Stimulated activated CD4-positive, alpha-beta T cell treated with anti-CD3 and anti-CD28 coated beads, TNF-alpha, amount 100 ng/mL, for 48 hours (primary cell): Measurements from ENCODE around the gene MYO18B.

Experiments used
- DNase-seq, 3 donors: peaks; one replicate each; pipeline ENCODE4 v3.0.0-alpha.2; 2020; ENCODE audit warnings: low read depth in 3 of 3

The MYO18B gene

DNA sequence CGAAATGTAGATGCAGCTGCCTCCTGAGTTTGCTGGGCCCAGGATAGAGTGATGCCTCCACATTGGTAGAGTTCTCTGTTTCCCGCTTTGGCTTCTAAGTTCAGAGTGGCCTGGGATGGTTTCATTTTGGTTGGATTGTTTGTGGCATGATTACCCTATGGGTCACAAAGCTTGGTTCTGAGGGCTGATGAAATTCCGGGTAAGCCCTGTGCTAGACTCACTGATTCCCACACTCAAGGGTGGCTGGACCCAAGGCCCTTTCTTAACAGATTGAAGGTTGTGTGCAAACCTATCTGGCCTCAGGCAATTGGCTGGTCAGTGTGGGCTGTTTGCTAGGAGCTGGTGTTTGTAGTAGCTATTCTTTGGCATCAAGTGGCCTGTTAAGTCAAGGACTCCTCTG, 158.4 kb downstream of the MYO18B start:
- no peak for DNase-seq

DNA sequence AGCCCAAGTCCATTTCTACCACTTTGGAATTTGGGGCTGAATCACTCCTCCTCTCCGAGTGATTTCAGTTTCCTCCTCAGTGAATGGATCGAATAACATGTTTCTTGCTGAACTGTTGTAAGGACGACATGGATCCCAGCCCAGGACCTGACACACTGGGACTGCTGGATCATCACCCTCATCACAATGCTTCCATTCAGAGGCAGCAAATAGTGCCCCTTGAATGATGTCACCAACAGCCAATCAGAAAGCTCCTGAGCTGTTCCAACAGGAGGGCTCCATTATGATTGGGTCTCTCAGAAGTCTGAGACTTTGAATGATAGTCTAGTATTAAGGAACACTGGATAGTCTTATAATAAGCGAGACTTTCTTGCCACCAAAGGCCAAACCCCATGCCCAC, 158.9 kb downstream of the MYO18B start:
- no peak for DNase-seq

DNA sequence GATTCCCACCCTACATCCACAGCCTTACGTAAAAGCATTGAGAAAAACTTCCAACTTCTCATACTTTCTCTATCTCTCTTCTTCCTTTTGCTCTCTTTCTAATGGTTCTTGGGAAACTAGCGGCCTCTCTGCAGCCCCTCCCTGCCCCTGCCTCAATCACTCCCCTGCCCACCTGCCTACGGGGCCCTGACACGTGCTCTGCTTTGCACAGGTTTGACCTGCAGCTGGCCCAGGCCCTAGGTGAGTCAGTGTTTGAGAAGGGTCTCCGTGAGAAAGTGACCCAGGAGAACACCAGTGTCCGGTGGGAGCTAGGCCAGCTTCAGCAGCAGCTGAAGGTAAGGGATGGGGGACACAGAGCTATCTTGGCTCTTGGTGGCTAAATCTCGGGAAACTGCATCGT, 160.4 kb downstream of the MYO18B start:
- DNase-seq, result no peak

DNA sequence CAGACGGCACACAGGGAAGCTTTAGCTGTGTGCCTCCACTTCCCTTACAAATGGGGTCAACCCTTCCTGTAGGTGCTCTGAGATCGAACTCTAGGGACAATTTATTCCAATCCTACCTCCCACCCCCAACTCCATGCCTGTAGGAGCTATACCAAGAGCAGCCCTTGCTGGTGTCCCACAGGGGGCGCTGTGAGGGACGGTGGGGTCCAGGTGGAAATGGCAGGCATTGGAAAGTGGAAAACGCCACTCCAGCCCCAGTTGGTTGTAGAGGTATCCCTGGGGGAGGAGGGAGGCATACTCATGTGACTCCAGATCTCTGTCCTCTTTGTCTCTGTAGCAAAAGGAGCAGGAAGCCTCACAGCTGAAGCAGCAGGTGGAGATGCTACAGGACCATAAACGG, 161.3 kb downstream of the MYO18B start:
- DNase-seq, result no peak

DNA sequence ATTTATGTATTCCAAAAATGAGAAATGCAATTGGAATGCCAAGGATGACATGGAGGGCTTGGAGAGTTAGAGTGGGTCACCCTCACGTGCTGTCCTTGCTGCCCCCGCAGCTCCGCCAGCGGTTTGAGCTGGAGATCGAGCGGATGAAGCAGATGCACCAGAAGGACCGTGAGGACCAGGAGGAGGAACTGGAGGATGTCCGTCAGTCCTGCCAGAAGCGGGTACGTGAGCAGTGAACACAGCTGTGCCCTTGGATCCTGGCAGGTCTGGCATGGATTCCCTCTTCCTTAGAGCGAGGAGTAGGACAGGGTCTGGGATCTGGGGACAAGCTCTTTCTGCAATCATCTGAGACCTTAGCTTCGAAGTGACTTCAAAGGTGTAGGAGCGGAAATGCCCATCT, 166.2 kb downstream of the MYO18B start:
- no peak for DNase-seq

DNA sequence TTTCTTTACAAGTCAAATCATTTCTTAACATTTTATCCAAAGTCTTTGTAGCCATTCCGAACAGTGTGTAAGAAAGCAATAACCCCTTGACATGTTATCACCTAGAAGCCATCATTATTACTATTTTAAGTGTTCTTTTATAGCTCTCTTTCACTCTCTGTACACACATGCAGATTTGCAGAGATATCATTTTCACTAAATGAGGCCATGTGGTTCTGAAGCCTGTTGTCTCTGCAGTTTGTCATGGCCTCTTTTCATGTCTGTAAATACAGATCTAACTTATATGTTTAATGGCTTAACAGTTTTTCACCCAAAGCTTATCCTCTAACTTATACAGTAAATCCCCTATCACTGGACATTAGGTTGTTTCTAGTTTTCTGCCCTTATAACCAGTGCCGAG, 166.8 kb downstream of the MYO18B start:
- no peak for DNase-seq

DNA sequence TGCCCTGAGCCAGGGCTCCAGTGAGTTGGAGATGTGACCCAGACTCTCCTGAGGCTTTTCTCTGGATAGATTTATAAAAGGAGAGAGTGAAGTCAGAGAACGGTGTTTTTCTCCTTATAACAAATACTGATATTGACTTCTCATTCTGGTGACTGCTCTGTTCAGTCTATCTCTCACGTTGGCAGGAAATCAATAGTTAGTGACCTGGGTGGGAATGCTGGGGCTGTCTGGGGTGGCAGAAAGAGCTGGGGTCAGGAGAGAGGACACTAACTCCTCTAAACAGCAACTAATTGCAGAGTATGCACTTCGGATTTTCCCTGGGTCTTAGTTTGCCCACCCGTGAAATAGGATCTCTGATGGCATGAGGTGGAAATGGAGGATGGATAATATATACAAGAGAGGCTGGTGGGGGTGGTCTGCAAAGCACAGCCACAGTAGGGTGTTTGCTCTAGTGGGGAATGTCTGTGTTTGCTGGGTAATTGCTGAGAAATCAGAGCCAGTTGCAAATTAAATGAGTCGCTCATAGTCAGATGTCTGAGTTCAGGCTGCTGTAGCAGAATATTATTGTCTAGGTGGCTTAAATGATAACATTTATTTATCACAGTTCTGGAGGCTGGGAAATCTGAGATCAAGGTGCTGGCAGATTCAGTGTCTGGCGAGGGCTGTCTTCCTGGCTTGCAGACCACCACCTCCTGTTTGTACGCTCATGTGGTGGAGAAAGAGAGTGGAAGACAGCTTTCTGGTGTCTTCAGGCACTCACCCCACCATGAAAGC, 167.8 kb downstream of the MYO18B start:
- DNase-seq, result no peak

DNA sequence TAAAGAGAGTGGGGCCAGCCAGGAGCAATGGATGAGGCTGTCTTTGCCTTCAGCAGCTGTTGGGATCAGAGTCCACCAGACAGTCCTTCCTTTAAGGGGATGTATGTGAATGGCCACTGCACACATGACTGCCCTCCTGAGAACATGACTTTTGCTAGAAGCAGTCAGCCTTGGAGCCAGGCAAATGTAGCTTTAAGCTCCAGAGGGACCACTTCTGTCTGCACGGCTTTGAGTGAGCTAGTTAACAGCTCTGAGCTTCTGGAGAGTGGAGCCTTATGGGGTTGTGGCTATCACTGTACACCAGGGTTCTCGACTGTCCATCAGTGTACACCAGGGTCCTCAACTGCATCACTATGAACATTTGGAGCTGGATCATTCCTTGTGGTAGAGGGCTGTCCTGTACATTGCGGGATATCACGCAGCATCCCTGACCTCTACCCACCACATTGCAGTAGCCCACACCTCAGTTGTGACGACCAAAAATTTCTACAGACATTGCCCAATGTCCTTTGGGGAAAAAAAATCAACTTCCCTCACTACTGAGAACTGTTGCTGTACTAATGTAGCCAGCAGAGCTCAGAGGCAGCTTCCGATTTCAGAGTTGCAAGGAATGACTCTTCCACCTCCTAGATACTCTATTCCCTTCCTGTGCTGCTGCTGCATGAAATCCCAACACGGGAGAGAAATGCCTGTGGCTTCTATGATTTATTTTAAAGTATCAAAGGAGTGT, 169.4 kb downstream of the MYO18B start:
- DNase-seq, result no peak

DNA sequence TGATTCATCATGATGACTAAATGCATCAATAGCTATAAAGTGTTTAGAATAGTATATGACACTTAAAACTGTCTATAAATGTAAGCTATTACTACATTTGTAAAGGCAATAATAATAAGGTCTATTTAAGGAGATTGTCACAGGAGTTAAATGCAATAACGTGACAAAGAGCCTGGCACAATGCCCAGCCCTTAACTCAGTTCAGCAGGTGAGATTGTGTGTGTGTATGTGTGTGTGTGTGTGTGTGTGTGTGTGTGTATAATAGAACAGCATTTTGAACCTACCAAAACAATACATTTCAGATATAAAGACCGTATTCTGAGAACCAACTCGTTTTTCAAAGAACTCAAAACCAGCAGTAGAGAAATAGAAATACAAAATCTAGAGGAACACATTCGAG, 177.5 kb downstream of the MYO18B start:
- no peak for DNase-seq

DNA sequence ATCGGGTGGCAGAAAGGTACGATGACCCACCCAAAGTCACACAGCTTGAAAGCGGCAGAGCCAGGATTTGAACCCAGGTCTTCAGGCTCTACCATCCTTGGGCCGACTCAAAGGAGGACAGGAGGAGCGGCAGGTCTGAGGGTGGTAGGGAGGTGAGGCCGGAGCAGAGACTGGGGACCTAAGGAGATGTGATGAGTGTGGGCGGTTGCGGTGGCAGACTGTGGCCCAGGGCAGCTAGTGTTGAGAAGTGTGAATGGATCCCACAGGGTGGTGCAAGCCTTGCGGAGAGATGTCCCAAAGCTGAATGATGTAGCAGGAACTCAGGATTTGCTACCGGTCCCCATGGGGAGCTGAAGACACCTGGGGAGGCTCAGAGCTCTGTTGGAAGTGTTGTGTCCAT, 180.2 kb downstream of the MYO18B start:
- DNase-seq, result no peak

DNA sequence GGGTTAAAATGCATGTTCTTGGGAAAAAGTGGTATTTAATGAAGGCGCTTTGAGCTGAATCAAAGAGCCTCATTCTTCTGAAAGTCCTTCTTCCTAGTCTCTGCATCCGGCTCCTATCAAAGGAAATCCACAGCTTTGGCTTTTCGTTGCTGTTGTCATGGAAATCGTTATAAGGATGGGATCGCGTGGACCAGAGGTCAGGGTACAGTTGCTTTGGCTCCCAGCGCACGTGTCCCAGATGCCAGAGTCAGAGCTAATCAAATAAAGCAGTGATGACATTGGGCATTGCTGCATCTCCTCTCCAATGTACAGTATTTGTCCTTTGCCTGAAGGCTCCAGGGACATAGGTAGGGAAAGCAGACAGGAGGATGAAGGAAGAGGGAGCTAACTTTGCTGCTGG, 181.9 kb downstream of the MYO18B start:
- DNase-seq, result no peak

DNA sequence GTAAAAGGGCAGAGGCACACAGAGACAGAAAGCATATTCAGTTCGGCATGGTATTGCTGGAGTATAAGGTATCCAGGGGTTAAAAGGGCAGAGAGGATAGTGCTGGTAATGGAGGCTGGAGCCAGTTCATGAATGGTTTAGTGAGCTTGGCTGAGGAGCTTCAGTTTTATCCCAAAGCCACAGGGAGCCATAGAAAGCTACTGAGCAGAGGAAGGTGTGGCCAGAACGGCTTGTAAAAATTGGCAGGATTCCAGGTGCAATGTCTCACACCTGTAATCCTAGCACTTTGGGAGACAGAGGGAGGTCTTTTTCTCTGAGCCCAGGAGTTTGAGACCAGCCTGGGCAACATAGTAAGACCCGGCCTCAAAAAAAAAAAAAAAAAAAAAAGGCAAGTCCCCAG, 186.1 kb downstream of the MYO18B start:
- no peak for DNase-seq

DNA sequence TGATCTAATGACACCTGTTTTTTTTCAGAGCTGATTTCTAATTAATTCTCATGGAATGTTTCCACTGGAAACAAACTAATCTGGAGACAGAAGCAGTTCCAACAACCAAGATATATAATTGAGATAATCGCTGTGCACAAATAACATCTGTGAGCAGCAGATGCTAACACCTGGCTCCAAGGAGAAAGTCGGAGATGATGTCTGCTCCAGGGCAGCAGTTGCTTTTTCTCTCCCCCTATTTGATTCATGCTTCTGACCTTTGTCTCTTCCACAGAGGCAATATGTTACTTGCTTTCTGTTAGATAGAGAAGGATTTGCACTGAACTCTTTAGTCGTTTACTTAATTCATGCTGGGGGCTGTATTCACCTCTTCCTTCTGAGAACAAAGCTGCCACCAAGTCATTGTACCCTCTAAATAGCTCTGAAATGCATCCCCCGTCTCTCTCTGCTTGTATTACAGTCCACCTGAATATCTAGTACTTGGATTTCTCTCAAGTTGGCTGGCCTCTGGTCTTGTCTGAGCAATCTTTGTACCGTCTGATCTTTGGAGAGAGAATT, 187.4 kb downstream of the MYO18B start:
- no peak for DNase-seq

DNA sequence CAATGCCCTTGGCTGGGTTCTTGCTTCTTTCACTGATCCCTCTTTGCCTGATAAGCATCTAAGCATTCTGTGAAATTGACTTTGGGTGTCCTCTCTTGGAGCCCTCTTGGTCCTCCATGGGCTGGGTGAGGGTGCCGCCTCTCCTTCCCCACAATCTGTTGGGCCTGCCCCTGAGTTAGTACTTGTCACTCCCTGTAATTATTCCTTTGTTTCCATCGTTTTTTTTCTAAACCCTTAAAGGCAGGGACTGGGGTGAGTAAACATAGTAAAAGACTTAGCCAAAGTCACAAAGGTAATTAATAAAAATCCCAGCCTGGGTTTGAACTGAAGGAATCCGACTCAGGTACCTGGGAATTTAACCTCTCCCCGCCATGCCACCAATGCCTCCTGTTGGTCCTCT, 188.1 kb downstream of the MYO18B start:
- DNase-seq, result no peak

DNA sequence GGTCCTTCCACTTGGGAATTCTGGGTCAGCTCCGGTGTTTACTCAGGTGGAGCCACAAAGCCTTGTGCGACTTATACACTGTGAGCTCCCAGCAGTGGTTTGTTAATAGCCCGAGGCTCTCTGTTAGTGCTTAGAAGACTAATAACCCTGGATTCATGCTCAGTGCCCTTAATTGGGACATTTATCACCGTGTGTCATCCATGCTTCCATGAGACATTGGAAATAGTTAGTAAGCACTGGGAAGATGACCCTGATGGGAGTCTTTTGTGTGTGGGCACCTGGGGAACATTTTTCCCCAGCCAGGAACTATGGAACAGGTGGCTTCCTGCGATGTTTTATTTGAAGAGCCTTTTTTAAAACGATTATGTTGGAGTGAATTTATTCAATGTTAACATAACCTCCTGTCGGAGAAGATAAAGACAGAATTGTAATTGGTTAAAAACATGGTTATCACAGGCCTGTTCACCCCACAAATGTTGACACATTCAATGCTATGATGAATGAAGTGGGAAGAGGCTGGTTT, 188.9 kb downstream of the MYO18B start:
- DNase-seq, result no peak

DNA sequence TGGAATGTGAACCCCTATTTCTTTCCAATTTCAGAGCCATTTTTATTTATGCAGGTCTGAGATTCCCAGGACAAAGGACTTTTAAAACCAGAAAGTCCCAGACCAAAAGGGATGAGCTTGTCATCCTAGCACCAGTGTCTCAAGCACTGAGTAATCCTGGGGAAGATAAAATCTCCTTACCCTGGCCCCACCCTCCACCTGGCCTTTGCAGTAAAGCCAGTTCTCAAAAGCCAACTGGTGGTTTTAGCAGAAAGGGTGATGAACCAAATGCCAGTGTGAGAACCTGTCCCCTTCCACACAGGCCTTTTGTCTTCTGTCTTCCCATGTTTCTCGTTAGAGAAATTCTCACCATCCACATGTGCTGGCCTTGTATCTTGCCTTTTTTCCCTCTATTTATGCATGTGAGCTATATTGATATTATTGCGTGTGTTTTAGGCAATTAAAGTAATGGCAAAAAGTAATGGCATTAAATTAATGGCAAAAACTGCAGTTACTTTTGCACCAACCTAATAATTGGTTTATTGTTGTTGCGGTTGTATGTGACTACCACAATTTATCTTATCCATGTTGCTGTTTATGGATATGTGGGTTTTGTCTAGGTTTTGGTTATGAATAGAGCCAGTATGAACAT, 191.3 kb downstream of the MYO18B start:
- DNase-seq, result no peak

DNA sequence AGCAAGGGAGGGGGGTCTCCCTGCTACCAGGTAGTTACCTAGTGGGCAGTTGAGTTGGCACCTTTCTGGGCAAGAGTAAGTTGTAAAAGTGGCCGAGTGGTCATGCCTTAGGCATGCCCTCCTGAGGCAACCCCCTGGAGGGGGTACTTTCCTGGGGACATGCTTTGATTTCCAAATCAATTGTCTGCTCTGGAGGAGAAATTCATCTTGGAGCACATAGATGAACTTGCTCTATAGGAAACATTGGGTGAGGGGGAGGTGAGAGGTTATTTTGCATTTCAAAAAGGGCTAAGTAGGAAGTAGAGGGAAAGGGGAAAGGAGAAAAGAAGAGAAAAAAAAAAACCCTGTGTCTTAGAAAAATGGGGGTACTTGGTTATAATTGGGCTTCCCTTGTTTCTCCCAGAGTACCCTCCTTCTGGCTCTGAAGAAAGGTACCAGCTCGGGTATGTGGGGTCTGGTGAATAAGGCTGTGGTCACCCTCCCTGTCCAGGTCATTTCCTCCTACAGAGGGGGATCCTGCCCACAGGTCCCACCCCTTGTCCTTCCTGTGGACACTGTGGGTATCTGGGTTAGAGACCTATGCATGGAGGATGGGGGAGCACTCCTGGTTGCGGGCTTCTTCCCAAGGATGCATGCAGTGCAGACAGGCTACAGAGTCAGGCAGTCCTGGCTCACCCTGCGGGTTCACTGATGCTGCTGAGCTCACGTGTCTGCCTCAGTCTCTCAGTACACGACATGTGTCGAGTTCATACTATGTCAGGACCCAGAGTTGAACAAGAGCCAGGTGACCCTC, 193.5 kb downstream of the MYO18B start:
- no peak for DNase-seq

DNA sequence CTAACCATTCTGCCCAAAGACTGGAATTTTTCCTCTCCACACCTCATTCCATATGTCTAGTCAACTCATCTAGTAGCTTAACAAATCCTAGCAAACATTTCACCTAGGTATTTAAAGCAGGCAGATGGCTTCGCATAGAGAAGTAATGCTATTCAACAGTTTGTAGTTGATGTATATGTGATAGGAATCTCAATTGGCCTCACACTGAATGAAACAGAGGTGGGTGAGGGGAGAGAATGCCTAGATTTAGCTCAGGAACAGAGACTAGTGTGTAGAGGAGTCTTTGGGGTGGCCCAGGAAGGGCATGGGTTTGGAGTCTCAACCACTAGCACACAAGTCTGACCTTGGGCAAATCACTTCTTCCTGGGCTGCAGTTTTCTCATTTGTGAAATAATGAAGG, 196.2 kb downstream of the MYO18B start:
- DNase-seq, result no peak

DNA sequence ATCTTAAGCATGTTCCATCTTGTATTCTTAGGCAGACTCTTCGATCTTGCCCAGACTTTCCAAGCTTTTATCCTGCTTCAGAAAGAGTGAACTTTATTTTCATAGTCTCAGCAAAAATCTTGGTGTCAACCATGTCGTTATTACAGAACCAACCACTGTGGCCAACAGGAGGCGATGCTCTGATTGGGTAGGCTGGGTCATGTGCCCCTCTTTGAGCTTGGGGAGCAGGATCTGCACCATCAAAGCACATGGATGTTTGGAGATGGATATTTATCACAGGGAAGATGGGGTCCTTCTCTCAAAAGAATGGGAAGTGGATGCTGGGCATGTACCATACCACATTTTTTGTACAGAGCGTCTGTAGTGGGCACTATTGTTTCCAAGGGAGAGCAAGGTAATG, 197.4 kb downstream of the MYO18B start:
- no peak for DNase-seq

DNA sequence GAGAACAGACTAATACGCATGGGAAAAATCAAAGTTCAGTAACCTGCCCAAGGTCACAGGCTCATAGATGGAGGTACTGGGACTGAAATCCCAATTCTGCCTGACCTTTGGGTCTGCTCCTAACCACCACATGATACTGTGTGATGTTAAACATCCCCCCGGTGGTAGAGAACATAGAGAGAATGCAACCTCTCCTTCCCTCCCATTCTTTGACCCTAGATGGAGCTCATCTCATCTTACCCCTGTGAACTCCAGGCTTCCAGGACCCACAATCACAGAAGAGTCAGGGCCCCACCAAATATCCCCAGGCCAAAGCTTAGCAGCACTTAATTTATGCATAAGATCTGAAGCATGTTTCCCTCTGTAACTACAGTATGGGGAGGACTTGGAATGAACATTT, 198.5 kb downstream of the MYO18B start:
- DNase-seq, result no peak

DNA sequence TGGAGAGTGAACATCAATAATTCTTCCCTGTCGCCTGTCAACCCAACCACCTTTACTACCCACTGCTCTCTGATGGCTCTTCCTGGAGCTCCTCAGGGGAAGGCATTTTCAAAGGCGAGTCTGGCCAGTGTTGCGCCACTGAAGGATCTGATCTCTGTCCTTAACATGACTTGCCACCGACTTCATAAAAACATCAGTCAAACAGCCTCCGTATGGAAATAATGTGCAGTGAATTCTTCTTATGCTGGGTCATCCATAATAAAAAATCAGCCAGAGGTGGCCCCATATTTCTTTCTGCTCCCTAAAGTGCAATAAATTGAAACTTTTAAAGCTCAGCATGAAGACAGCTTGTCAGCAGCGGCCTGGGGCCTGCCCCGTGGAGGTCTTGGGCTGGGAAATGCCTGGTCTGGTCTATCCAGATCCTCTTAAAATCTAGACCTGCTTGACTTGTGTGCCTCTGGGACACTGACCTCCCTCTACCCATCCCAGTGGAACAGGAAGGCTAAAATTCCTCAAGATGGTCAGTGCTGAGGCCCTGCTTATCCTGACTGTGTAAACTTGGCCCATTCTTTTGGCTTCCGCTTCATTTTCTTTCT, 199.5 kb downstream of the MYO18B start:
- no peak for DNase-seq
